SKM-1 treated with dmso at 0.1 percent for 144 hours (cell line): ENCODE measurements around the gene XRN2.

Source experiments
- DNase-seq: peaks from one replicate; lab custom pipeline; 2025; ENCODE audit not compliant: unreplicated experiment; lab: John Stamatoyannopoulos, UW

Gene XRN2, protein sequence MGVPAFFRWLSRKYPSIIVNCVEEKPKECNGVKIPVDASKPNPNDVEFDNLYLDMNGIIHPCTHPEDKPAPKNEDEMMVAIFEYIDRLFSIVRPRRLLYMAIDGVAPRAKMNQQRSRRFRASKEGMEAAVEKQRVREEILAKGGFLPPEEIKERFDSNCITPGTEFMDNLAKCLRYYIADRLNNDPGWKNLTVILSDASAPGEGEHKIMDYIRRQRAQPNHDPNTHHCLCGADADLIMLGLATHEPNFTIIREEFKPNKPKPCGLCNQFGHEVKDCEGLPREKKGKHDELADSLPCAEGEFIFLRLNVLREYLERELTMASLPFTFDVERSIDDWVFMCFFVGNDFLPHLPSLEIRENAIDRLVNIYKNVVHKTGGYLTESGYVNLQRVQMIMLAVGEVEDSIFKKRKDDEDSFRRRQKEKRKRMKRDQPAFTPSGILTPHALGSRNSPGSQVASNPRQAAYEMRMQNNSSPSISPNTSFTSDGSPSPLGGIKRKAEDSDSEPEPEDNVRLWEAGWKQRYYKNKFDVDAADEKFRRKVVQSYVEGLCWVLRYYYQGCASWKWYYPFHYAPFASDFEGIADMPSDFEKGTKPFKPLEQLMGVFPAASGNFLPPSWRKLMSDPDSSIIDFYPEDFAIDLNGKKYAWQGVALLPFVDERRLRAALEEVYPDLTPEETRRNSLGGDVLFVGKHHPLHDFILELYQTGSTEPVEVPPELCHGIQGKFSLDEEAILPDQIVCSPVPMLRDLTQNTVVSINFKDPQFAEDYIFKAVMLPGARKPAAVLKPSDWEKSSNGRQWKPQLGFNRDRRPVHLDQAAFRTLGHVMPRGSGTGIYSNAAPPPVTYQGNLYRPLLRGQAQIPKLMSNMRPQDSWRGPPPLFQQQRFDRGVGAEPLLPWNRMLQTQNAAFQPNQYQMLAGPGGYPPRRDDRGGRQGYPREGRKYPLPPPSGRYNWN

DNA sequence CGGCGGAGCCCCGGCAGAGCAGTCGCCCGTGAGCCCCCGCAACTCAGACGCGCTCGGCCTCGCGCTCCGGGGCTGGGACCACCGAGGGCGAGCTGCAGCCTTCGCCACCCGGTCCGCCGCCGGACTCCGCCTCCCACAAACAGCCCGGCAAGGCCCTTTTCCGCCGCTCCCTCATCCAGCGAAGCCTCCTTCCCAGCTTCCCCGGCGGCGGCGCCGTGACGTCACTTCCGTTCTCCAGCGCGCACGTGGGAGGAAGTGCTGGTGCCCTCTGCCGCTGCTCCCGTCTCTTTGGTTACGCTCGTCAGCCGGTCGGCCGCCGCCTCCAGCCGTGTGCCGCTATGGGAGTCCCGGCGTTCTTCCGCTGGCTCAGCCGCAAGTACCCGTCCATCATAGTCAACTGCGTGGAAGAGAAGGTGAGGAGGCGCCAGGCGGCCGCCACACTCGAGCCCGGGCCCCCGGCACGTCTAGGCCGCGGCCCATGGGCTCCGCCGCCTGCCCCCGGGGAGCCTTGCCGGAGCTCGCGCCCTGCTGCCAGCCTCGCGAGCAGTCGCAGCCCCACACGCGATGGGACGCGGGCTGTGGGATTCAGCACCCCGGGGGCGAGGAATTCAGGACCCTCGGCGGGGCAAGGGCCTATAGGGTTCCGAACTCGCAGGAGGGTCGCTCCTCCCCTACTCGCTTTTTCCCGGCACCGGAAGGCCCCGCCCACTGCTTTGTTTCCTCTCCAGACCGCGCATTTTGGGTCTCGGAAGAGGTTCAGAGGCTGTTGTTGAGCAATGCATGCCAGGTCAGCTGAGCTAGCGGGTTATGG is at the start of gene XRN2:
Gene XRN2 (plus strand): TSS at position 271 of the 811 bp plus-strand sequence. CDS start 68 bp downstream, at position 339.
- peak; percentile 81 for DNase-seq

DNA sequence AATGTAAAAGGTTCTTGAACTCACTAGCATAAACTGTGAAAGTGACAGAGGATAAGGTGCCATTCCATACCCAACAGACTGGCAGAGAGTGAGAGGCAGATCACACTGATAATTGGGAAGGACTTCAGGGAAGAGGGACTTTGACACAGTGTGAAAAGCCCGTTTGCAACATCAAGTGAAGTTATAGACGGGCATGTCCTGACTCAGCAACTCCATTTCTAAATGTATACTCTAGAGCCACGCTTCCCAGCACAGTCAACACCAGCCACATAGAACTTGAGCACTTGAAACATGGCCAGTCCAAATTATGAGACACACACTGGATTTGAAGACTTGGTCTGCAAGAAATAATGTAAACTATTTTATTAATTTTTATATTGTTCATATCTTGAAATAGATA is 45.9 kb upstream of the XRN2 start:
- no peak for DNase-seq

DNA sequence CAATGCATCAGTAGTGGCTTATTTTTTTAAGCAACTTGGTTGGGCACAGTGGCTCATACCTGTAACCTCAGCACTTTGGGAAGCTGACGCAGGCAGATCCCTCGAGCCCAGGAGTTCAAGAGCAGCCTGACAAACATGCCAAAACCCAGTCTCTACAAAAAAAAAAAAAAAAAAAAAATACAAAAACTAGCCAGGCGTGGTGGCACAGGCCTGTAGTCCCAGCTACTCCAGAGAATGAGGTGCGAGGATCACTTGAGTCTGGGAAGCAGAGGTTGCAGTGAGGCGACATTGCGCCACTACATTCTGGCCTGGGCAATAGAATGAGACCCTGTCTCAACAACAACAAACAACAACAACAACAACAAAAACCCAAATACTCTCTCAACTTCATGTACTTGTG is 44.7 kb upstream of the XRN2 start:
- DNase-seq = no peak

DNA sequence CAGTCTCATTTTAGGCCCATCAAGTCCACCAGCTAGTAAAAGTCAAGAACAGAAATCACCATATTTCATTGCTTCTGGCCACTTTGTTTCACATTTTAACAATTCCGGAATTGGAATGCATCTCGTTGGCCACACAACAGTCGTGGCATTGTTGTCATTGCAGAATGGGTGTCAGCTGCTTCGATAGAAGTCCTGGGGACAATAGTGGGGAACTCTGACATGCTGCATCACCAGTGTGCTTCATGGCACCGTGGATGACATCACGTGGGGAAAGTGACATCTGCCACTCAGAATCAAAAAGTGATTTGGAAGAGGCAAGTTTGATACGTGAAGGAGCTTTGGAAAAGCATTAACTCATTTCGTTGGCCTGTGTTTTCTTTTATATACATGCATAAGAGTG is 43.8 kb upstream of the XRN2 start:
- no peak for DNase-seq

DNA sequence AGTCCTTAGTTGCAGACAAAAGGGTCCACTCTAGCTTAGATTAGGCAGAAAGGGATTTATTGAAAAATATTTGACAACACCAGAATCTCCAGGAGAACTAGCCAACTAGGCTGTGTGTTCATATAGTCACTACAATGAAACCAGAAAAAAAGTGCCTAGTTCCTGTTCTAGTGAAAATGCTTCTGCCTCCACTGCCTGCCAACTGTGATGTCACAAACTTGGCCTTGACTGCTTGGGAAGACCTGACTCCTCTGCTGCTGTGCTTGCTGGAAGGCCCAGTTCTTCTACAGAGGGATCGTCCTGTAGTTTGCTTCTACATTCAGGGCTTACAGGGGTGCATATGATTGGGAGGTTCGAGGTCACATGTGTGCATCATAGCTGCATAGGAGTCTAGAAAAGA is 40.3 kb upstream of the XRN2 start:
- DNase-seq = peak; percentile 4

DNA sequence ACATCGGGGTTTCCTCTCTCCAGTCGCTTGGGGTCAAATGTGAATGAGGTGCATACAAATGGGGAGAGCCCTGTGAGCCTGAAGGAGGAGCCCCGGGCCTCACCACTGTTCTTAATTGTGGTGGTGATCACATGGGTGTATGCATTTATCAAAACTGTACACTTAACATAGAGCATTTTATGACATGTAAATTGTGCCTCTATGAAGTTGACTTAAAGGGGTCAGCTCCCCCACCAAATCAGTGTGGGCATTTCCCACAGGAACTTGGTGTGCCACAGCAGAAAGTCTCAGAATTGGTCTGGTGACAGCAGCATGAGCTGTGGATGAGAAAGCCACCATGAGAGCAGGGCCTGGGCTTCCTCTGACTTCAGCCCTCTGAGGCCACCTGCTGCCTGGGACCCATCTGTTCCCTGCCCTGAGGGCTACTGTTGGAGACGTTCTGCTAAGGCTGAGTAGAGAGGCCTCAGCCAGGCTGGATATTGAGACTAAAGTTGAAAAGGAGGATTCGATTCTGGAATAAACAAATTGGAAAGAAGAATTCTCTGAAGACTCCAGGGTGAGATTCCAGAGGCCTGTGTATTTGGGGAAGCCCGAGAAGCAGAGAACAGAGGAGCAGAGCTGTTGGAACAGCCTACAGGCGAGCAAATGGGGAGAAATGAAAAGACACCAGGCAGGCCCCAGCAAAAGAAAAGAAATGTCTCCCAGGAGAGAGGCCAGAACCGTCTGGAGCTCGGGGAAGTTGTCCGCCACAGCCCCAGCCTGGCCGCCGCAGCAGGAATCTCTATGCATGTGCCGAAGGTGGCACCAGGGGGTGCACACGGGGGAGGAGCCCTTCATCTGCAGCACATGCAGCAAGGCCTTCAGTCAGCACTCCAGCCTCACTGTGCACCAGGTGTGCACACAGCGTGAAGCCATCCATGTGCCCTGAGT is 37.6 kb upstream of the XRN2 start:
- no peak for DNase-seq

DNA sequence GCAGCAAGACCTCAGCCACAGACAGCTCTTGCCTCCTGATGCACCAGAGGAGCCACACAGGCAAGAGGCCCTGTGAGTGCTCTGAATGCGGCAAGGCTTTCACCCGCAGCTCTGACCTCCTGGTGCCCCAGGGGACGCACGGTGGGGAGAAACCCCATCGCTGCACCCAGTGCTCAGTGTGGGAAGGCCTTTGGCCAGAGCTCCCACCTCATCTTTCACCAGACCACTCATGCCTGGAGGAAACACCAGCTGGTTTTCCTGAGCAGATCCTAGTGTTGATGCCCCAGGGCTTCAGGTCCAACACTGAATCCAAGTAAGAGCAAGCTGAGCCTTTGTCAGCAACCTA is 37.0 kb upstream of the XRN2 start:
- no peak for DNase-seq

DNA sequence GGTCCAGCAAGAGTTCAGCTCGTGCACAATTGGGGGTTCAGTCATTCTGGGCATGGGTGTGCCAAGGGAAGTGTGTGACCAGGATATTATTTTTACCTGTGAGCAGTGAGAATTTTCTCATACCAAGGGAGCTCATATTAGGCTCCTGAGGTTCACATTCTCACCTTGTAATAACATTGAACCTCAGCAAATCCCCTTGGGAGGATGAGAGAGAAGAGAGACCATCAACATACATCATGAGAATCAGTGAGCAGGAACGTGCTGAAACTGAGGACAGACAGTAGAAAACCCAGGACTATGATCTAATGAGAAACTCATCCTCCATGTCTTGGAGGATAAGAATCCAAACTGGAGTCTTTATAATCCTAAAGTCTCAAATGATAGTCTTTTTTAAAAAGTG is 33.4 kb upstream of the XRN2 start:
- no peak for DNase-seq

DNA sequence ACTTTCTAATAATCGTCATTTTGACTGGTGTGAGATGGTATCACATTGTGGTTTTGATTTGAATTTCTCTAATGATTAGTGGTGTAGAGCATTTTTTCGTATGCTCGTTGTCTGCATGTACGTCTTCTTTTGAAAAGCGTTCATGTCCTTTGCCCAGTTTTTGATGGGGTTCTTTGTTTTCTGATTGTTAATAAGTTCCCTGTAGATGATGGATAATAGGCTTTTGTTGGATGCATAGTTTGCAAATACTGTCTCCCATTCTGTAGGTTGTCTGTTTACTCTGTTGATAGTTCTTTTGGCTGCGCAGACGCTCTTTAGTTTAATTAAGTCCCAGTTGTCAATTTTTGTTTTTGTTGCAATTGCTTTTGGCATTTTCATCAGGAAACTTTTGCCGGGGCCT is 32.3 kb upstream of the XRN2 start:
- DNase-seq = no peak

DNA sequence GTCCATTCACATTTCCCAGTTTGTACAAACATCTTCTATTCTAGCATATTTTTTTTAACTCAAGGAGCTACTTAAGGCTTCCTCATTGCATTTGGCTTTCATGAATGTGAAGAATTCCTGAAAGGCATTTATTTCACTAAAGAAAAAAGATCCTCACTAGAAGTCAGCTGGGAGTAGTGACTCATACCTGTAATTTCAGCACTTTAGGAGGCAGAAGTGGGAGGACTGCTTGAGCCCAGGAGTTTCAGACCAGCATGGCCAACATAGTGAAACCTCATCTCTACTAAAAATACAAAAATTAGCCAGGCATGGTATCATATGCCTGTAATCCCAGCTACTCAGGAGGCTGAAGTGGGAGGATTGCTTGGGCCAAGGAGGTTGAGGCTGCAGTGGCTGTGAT is 30.9 kb upstream of the XRN2 start:
- no peak for DNase-seq

DNA sequence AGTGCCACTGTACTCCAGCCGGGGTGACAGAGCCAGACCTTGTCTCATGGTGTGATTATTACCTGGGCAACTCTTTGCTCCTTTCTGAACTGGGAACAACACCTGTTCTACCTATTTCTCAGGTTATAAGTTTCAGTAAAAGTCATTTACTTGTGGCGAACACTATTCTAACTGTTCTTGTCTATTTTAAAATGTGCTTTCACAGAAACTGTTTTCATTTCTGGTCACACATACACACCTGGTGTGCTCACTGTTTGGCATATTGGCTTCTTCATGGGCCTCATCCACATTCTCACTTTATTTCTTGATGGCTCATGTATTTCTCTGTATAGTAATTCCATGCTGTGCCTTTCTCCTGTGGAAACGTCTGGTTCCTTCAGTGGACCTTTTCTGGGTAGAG is 30.5 kb upstream of the XRN2 start:
- no peak for DNase-seq

DNA sequence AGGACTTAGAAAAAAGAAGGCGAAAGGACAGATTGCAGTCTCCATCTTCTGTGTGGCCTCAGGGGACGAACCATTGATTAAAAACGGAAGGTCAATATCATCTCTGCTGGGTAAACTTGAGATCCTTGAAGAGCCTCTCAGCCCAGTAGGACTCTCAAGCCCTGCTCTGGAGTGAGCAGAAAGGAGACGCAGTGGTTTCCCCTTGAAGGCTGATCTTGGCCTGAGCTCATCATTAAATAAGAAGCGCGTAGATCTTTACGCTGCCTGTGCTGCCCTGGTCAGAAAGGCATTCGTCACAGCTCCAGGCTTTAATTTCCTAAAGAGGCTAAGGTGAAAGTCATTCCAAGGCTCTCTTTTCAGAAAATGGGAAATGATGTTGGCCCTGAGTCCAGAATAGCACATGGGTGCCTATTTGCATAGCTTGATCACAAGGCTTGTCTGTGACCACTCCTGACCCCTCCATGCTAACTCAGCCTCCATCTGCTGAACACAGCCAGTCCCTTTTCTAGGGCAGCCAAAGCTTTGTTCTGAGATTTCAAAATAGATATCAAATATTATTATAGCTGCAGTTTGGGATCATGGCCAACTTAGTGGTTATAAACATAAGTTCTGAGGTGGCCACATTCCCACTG is 29.3 kb upstream of the XRN2 start:
- no peak for DNase-seq

DNA sequence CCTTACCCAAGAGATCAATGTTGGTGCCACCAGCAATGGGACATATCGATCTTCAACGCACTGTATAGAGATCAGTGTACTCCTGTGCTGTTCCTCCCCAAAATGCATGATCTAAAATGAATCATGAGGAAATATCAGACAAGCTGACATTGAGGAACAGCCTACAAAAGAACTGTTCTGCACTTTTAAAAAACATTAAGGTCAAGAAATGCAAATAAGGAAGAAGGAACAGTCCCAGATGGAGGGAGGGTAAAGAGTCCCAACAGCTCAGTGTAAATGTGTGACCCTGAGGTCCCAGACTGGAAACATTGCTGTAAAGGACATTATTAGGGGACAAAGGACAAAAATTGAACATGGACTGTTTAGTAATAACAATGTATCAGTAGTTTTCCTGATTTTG is 24.3 kb upstream of the XRN2 start:
- no peak for DNase-seq

DNA sequence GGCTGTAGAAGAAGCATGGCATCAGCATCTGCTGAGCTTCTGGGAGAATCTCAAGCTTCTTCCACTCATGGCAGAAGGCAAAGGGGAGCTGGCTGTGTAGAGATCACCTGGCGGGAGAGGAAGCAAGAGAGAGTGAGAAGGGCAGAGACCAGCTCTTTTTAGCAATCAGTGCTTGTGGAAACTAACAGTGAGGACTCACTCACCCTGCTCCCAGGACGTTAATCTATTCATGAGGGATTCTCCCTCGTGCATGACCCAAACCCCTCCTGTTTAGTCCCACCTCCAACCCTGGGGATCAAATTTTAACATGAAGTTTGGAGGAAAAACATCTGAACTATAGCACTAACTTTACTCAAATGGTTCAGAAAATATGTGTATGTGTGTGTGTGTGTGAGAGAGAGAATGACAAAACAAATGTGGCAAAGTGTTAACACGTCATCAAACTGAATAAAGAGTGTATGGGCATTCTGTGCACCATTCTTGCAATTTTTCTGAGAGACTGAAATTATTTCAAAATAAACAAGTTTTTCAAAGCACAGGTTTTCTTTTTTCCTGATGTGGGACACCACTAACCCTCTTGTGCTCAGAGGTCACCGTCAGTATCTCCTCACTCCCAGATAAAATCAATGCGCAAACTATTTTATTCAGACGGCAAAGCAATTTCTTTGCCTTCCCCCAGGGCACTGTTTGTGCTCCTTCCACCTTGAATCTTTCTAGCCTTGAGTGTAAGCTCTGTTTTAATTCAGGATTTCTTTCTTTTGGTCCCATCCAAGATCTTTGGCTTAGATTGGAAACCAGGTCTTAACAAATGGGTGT is 23.2 kb upstream of the XRN2 start:
- no peak for DNase-seq

DNA sequence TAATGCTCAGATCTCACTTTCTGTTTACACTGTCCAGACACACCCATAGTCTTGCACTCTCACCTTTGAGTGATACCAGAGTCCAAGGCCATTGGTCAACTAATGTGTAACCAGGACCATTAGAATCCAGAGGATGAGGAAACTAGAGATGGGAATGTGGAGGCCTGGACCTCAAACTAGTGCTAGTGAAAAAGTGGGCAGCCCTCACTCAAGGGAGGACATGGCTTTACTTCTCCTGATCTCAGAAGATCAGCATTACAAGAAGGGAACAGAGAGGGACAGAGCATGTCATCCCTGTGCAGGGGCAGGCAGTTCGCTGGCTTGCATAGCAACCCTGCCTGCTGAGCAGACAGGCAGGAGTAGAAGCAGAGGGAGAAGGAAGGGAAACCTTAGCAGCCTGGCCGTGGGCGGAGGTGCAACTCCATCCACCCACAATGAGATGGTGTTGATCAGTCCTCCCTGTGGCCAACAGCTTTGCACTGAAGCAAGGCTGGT is 22.6 kb upstream of the XRN2 start:
- DNase-seq = no peak

DNA sequence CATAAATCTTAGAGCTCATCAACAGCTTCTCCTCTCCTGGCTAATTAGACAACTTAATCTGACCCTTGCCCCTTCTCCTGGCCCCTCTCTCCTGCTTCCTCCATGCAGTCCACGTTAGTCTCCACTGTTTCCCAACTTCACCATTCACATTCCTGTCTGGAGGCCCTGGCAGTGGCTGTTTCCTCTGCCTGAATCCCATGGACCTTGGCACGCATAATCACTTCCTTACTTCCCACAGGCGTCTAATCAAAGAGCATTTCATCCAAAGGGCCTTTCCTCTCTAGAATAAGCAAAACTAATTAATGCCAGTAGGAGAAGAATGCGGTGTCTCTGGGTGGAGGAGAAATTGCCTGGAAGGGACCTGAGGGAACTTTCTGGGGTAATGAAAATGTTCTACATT is 16.4 kb upstream of the XRN2 start:
- DNase-seq = no peak

DNA sequence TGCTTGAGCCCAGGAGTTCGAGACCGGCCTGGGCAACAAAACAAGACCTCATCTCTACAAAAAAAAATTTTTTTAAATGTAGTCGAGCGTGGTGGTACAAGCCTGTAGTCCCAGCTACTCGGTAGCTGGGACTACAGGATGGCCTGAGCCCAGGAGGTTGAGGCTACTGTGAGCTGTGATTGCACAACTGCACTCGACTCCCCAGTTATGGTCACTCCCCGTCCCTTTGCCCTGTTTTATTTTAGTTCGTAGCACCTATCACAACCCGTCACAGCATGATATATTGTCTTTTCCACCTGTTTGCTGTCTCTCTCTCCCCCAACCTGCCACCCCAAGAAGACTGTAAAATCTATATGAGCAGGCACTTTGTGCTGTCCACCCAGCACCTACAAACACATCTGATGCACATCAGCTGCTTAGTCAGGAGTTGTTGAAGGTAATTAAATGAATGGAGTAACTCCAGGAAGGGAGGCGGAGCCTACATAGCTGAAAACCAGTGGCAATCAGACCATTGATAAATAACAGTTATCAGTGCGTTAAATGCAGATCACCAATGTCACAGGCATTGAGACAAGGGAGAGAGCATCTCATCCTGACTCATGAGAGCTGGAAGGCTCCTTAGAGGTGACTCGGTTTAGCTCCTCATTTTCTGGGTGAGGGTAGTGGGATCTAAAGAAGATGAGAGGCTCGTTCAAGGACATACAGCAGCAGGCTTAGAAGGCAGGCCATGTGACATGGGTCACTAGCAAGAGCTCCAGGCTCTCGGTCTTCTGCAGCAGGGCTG is 14.4 kb upstream of the XRN2 start:
- DNase-seq = no peak

DNA sequence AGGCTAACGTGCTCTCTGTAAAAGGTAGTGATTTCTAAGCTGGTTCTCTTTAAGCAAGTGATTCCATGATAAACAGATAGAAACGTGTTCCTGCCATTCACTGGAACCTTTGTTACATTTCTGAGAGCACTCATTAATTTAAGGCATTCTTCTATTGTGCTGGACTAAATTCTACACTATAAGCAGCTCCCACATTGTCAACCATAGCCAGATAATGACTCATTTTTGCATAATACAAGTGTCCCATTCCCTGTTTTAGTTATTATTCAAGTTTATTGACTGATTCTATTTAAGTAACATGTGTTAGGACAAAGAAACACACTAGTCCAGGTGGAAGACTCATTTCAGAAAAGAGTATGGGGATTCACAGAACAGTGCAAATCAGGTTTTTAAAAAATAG is 13.5 kb upstream of the XRN2 start:
- DNase-seq = no peak
